Calu3 (cell line): Measurements from ENCODE around the gene CPLX1. TPM values are rescaled to one million over a fixed set of nuclear protein-coding genes. Genes with fewer than 3 reads are reported as not detected.

Source experiments
- BruUV-seq: library from RNA; stranded (reverse); fragments of 400-500 nt; replicated peaks from 2 replicates; lab custom pipeline; 2021; lab: Mats Ljungman, UMichigan
- CTCF ChIA-PET: fragments of 300-600 bp; sonication (Branson Sonifier 250); formaldehyde crosslinking; loops from one replicate; lab custom pipeline; 2022; ENCODE audit warnings: antibody characterized with exemption; lab: Charles Lee
- DNase-seq: peaks from one replicate; pipeline ENCODE4 v3.0.0; 2022
- H3K27ac Mint-ChIP-seq: one replicate; pipeline ENCODE4 v1.8.0; 2022; ENCODE audit warnings: mixed read lengths; ENCODE audit not compliant: unreplicated experiment
- H3K27me3 Mint-ChIP-seq: one replicate; pipeline ENCODE4 v1.8.0; 2022; ENCODE audit warnings: mixed read lengths; ENCODE audit not compliant: unreplicated experiment
- H3K36me3 Mint-ChIP-seq: one replicate; pipeline ENCODE4 v1.8.0; 2022; ENCODE audit warnings: mild to moderate bottlenecking, moderate library complexity, mixed read lengths; ENCODE audit not compliant: insufficient read depth, unreplicated experiment
- H3K4me1 Mint-ChIP-seq: one replicate; pipeline ENCODE4 v1.8.0; 2022; ENCODE audit warnings: mild to moderate bottlenecking, low read depth, mixed read lengths; ENCODE audit not compliant: unreplicated experiment
- H3K4me3 Mint-ChIP-seq: one replicate; pipeline ENCODE4 v1.8.0; 2022; ENCODE audit warnings: mild to moderate bottlenecking, low read depth, moderate library complexity, mixed read lengths; ENCODE audit not compliant: unreplicated experiment
- H3K9me3 Mint-ChIP-seq: one replicate; pipeline ENCODE4 v1.8.0; 2022; ENCODE audit warnings: low read depth, mixed read lengths; ENCODE audit not compliant: unreplicated experiment
- CTCF ChIP-seq: fragments of 200-600 bp; IDR thresholded peaks from one replicate; pipeline ENCODE4 v1.8.0; 2022; ENCODE audit warnings: antibody characterized with exemption; ENCODE audit not compliant: unreplicated experiment
- intact Hi-C: fragments of 100-400 bp; cut with micrococcal nuclease; formaldehyde crosslinking; loops from one replicate; pipeline ENCODE4 v1.10.0; 2022; ENCODE audit not compliant: unreplicated experiment
- total RNA-seq: library from RNA; stranded (reverse); gene quantifications from 2 replicates; pipeline ENCODE4 v1.2.3, GENCODE V29; 2022

Gene CPLX1
- total RNA-seq, 1 experiment from 2014 or later: 0.42 TPM

- H3K36me3 Mint-ChIP-seq: peaks cover 9% of the 10 kb centered on the region
- H3K9me3 Mint-ChIP-seq: no peaks in the 10 kb centered on the region
- DNase-seq: no peak
- H3K27ac Mint-ChIP-seq: no peak overlapping the region
- CTCF ChIA-PET: no interaction called here
- BruUV-seq: no TSS peak
- TF ChIP-seq CTCF: no peak
- H3K4me1 Mint-ChIP-seq: no peaks in the 10 kb centered on the region
- intact Hi-C loops: no loop called here
- no peaks in the 10 kb centered on the region for H3K27me3 Mint-ChIP-seq
- no peak overlapping the region for H3K4me3 Mint-ChIP-seq
Observed at GRCh38 chr4:735583-735982, 90.3 kb downstream of the CPLX1 start.

Other genes starting within 250 kb of the CPLX1 start
- not detected in 2 replicates for gene TMEM271, start 249.8 kb downstream of the CPLX1 start, total RNA-seq
- not detected in 2 replicates for gene PDE6B, start 200.6 kb downstream of the CPLX1 start, total RNA-seq
- 122 and 124 TPM in 2 replicates for gene ATP5ME, start 151.9 kb downstream of the CPLX1 start, total RNA-seq
- gene MYL5, start 151.6 kb downstream of the CPLX1 start, total RNA-seq: 7.6 and 8.5 TPM in 2 replicates
- gene SLC49A3, start 137.0 kb downstream of the CPLX1 start, total RNA-seq: 0.24 and 0.40 TPM in 2 replicates
- gene PCGF3, start 120.3 kb downstream of the CPLX1 start, total RNA-seq: 29.5 and 30.0 TPM in 2 replicates
- 91.3 and 94.1 TPM in 2 replicates for gene GAK, start 106.2 kb upstream of the CPLX1 start, total RNA-seq
- gene TMEM175, start 106.3 kb upstream of the CPLX1 start, total RNA-seq: 18.8 and 24.2 TPM in 2 replicates
- gene DGKQ, start 147.4 kb upstream of the CPLX1 start, total RNA-seq: 8.8 and 11.8 TPM in 2 replicates
- gene IDUA, start 160.9 kb upstream of the CPLX1 start, total RNA-seq: 36.9 and 38.8 TPM in 2 replicates
- gene SLC26A1, start 167.3 kb upstream of the CPLX1 start, total RNA-seq: 0.49 and 0.68 TPM in 2 replicates
- gene FGFRL1, start 185.5 kb upstream of the CPLX1 start, total RNA-seq: 36.8 and 43.2 TPM in 2 replicates